K562 (cell line): ENCODE results near the gene ZNF12. TPM values are rescaled to one million over a fixed set of nuclear protein-coding genes. Genes with fewer than 3 reads are reported as not detected.
A peak's percentile ranks its signal among the peaks of the same experiment; 100 is the strongest.

ENCODE experiments used
- ATAC-seq: fragments of 200-7000 bp; cut with Tn5 transposase; 3 replicates; pipeline ENCODE4 v1.9.1; 2020; ENCODE audit warnings: moderate library complexity
- BruUV-seq: library from RNA; stranded (reverse); fragments of 400-500 nt; replicated peaks from 2 replicates; lab custom pipeline; 2021; lab: Mats Ljungman, UMichigan
- CTCF ChIA-PET: fragments of 300-600 bp; formaldehyde crosslinking; extraction: SDS; loops from one replicate; lab custom pipeline; 2021; ENCODE audit warnings: low intra/inter-chr PET ratio; lab: Yijun Ruan, JAX
- POLR2A ChIA-PET: fragments of 300-600, 350-650 bp; sonication (Branson Sonifier 250); formaldehyde crosslinking; extraction: SDS; loops from one replicate; lab custom pipeline; 2021; ENCODE audit warnings: antibody characterized with exemption, inconsistent platforms; lab: Yijun Ruan, JAX
- DNase-seq, 4 experiments: peaks; one replicate each; pipeline versions ENCODE4 v3.0.0 to v3.0.0-alpha.2; 2011 to 2018; ENCODE audit warnings: low spot score in 3 of 4, mixed read lengths in 3 of 4; ENCODE audit errors: extremely low read depth in 1 of 4
- FAIRE-seq: peaks from 2 replicates; lab custom pipeline; 2011; peaks lifted over from hg19 to GRCh38; lab: Jason Lieb, UNC
- H2AFZ ChIP-seq: 2 replicates; pipeline ENCODE4 v1.6.0; 2011; ENCODE audit warnings: low read depth, low read length, control low read depth, inconsistent platforms
- H3K27ac ChIP-seq: fragments of 200-600 bp; 3 replicates; pipeline ENCODE4 v1.8.0; 2011; ENCODE audit warnings: low read depth, mild to moderate bottlenecking, control low read depth, inconsistent platforms, low read length, moderate library complexity, mixed read lengths; ENCODE audit errors: extremely low read depth
- H3K27me3 ChIP-seq, 2 experiments: fragments of 300-600 bp in 1 of 2; 2 replicates in 1 of 2; 3 replicates in 1 of 2; pipeline versions ENCODE4 v1.6.0 to v1.8.0; 2011; ENCODE audit warnings: inconsistent platforms in 2 of 2, low read length in 2 of 2, mild to moderate bottlenecking in 1 of 2, mixed read lengths in 1 of 2, moderate library complexity in 1 of 2; ENCODE audit not compliant: control insufficient read depth in 2 of 2, insufficient read depth in 2 of 2
- H3K36me3 ChIP-seq: fragments of 300-600 bp; 3 replicates; pipeline ENCODE4 v1.8.0; 2011; ENCODE audit warnings: mild to moderate bottlenecking, low read length, inconsistent platforms; ENCODE audit not compliant: control insufficient read depth, insufficient read depth
- H3K4me1 ChIP-seq, 2 experiments: fragments of 200-600 bp in 1 of 2; replicated peaks in 1 of 2; 2 replicates in 1 of 2; 3 replicates in 1 of 2; pipeline versions ENCODE4 v1.5.1 to v1.8.0; 2011; ENCODE audit warnings: inconsistent platforms in 2 of 2, low read length in 2 of 2, mild to moderate bottlenecking in 1 of 2, mixed read lengths in 1 of 2, moderate library complexity in 1 of 2; ENCODE audit not compliant: control insufficient read depth in 2 of 2, insufficient read depth in 2 of 2
- H3K4me2 ChIP-seq: 2 replicates; pipeline ENCODE4 v1.6.1; 2011; ENCODE audit warnings: low read length, control low read depth, inconsistent platforms, mixed read lengths; ENCODE audit not compliant: insufficient read depth
- H3K4me3 ChIP-seq: fragments of 200-600 bp; sonication (generic), shearing (Covaris generic); 2 replicates; pipeline ENCODE4 v1.5.1; 2016; ENCODE audit warnings: control low read depth, inconsistent platforms
- H3K79me2 ChIP-seq: fragments of 200-600 bp; 3 replicates; pipeline ENCODE4 v1.8.0; 2011; ENCODE audit warnings: low read length, inconsistent platforms; ENCODE audit not compliant: control insufficient read depth, insufficient read depth
- H3K9ac ChIP-seq, 2 experiments: 2 replicates each; pipeline versions ENCODE4 v1.6.0 to v1.6.1; 2011; ENCODE audit warnings: low read depth in 2 of 2, low read length in 2 of 2, control low read depth in 1 of 2, inconsistent platforms in 1 of 2, mild to moderate bottlenecking in 1 of 2, mixed read lengths in 1 of 2; ENCODE audit not compliant: insufficient read depth in 1 of 2
- H3K9me1 ChIP-seq: one replicate; pipeline ENCODE4 v1.6.0; 2011; ENCODE audit warnings: inconsistent platforms, mild to moderate bottlenecking, low read length, moderate library complexity; ENCODE audit not compliant: control insufficient read depth, insufficient read depth
- H3K9me3 ChIP-seq: replicated peaks from 2 replicates; pipeline ENCODE4 v1.5.1; 2011; ENCODE audit warnings: low read depth, low read length, inconsistent platforms; ENCODE audit not compliant: control insufficient read depth, insufficient read depth
- H4K20me1 ChIP-seq: replicated peaks from 2 replicates; pipeline ENCODE4 v1.6.1; 2011; ENCODE audit warnings: low read length, inconsistent platforms, mixed read lengths; ENCODE audit not compliant: control insufficient read depth, insufficient read depth
- ADNP ChIP-seq: fragments of 200-800 bp; sonication (Bioruptor generic); IDR thresholded peaks from 2 replicates; pipeline ENCODE4 v1.6.1; 2016; ENCODE audit warnings: missing genetic modification characterization, missing compliant biosample characterization
- ASH1L ChIP-seq: fragments of 450-650 bp; IDR thresholded peaks from 2 replicates; pipeline ENCODE4 v1.6.1; 2018; ENCODE audit warnings: borderline replicate concordance, mild to moderate bottlenecking, low read depth; ENCODE audit not compliant: partially characterized antibody
- C11orf30 ChIP-seq: fragments of 450-650 bp; IDR thresholded peaks from 2 replicates; pipeline ENCODE4 v1.6.1; 2016; ENCODE audit warnings: low read depth, mild to moderate bottlenecking
- ETS2 ChIP-seq: IDR thresholded peaks from 2 replicates; pipeline ENCODE4 v1.6.1; 2016; ENCODE audit warnings: borderline replicate concordance, missing genetic modification characterization, mild to moderate bottlenecking, moderate library complexity, missing compliant biosample characterization; ENCODE audit not compliant: poor library complexity, severe bottlenecking
- HDAC3 ChIP-seq: fragments of 450-650 bp; IDR thresholded peaks from 2 replicates; pipeline ENCODE4 v1.6.1; 2018; ENCODE audit warnings: borderline replicate concordance, mild to moderate bottlenecking, moderate library complexity; ENCODE audit not compliant: partially characterized antibody
- KLF1 ChIP-seq: fragments of 450-650 bp; IDR thresholded peaks from 2 replicates; pipeline ENCODE4 v1.6.1; 2016; ENCODE audit warnings: missing genetic modification characterization, missing compliant biosample characterization
- KLF10 ChIP-seq: fragments of 250-450 bp; sonication (Bioruptor Pico); IDR thresholded peaks from 2 replicates; pipeline ENCODE4 v1.6.1; 2021; ENCODE audit warnings: matching md5 sums
- MTA2 ChIP-seq: fragments of 450-650 bp; IDR thresholded peaks from 2 replicates; pipeline ENCODE4 v1.6.1; 2016; ENCODE audit warnings: low read depth
- MYC ChIP-seq, 2 experiments: fragments of 250-450 bp in 1 of 2; sonication (Bioruptor Pico) in 1 of 2; IDR thresholded peaks; 2 replicates each; pipeline versions ENCODE4 v1.5.1 to v1.6.1; 2012 to 2021; ENCODE audit warnings: low read depth in 2 of 2, borderline replicate concordance in 1 of 2, improper control_type of control experiment in 1 of 2, low read length in 1 of 2, mild to moderate bottlenecking in 1 of 2, moderate library complexity in 1 of 2
- NR2F6 ChIP-seq: fragments of 450-650 bp; formaldehyde crosslinking; IDR thresholded peaks from 2 replicates; pipeline ENCODE4 v1.4.0; 2020; ENCODE audit warnings: mild to moderate bottlenecking
- SRSF1 ChIP-seq: fragments of 200-400 bp; formaldehyde crosslinking; IDR thresholded peaks from 2 replicates; pipeline ENCODE4 v1.6.1; 2017; ENCODE audit warnings: mild to moderate bottlenecking, low read depth, low read length, moderate library complexity
- ZNF12 ChIP-seq: sonication (generic); formaldehyde crosslinking; IDR thresholded peaks from 2 replicates; pipeline ENCODE4 v1.4.0; 2020; ENCODE audit warnings: mild to moderate bottlenecking, missing genetic modification reagents
- ZNF263 ChIP-seq: sonication (generic); formaldehyde crosslinking; IDR thresholded peaks from 2 replicates; pipeline ENCODE4 v1.8.0; 2022; ENCODE audit warnings: mild to moderate bottlenecking, missing genetic modification reagents, borderline replicate concordance
- ZNF316 ChIP-seq: fragments of 450-650 bp; IDR thresholded peaks from 2 replicates; pipeline ENCODE4 v1.6.1; 2016
- ZNF696 ChIP-seq: fragments of 250-450 bp; sonication (Bioruptor Pico); conservative IDR thresholded peaks from 2 replicates; pipeline ENCODE4 v1.4.0; 2020; ENCODE audit warnings: mild to moderate bottlenecking, moderate library complexity
- WGBS: fragments of 100-300 bp; shearing (Covaris generic); methylation state at CpG from one replicate; pipeline ENCODE4 v1.1.6; 2016; ENCODE audit warnings: low coverage, mixed read lengths; ENCODE audit not compliant: insufficient coverage; ENCODE audit errors: missing lambda C conversion rate; 5-methylcytosine and 5-hydroxymethylcytosine counted together
- in situ Hi-C: fragments of 300-500 bp; cut with MboI; formaldehyde crosslinking; loops from 4 replicates; pipeline ENCODE4 v1.15.0; 2018; ENCODE audit warnings: inconsistent platforms, mixed read lengths
- intact Hi-C: fragments of 100-400 bp; cut with micrococcal nuclease; formaldehyde crosslinking; loops from 2 replicates; pipeline ENCODE4 v1.14.2; 2022
- polyA plus RNA-seq, 8 experiments: library from polyadenylated mRNA; depleted of rRNA in 4 of 8; stranded (reverse) in 5 of 8; unstranded in 3 of 8; fragments of >200 nt; fragmentation: Nextera tagmentation in 2 of 8; fragmentation: Illumina TruSeq in 1 of 8; extraction: Ambion mirVana in 2 of 8; extraction: Trizol in 1 of 8; gene quantifications; 2 replicates each; pipeline versions ENCODE4 v1.2.1 to v1.2.3, GENCODE V29; 2011 to 2014; ENCODE audit warnings: inconsistent platforms in 1 of 8, missing spikeins in 1 of 8
- total RNA-seq, 7 experiments: library from RNA; depleted of rRNA in 6 of 7; stranded (reverse); fragments of >200 nt in 6 of 7; fragmentation: Illumina TruSeq in 2 of 7; extraction: Trizol in 2 of 7; gene quantifications; 2 replicates each; pipeline versions ENCODE4 v1.2.1 to v1.2.3, GENCODE V29; 2011 to 2021; ENCODE audit warnings: low replicate concordance in 1 of 7

ZNF12 gene
- total and polyA plus RNA-seq, 9 of the 15 experiments (the other 6 are each of a cell fraction or from before 2014, with no cell fraction given), result 5.8 to 32.3 (median 18.9) TPM

DNA sequence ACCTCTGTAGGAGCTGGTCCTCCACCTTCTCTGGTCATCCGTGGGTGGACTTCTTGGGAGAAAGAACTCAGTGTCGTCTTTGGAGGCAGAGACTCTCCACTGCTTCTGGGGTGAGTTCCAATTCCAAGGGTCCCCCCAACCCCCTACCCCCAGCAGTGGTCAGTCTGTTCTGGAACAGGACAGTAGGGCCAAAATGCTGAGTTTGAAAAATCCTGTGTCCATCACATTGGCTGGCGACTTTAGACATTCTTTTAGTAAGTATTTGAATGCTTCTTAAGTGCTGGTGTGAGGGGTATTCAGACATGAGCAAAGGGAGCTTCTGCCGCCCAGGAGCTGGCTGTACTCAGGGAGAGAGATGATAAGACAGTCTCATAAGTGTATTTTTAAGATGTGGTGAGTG, 67.7 kb downstream of the ZNF12 start:
- H3K27ac ChIP-seq, result peak overlapping the region; percentile 83; the same call in 2 of the 3 replicates
- peak overlapping the region; percentile 71 to 94; a peak in 2 of 4 replicates for H3K9ac ChIP-seq
- peak overlapping the region; percentile 91 for H3K4me2 ChIP-seq
- H3K4me3 ChIP-seq, result peak overlapping the region; percentile 76
- no peaks in the 10 kb centered on the region for H4K20me1 ChIP-seq
- H3K9me1 ChIP-seq, result peaks cover 2% of the 10 kb centered on the region
- H3K4me1 ChIP-seq, result peaks cover 19 to 64% of the 10 kb centered on the region in 2 experiments; a peak in 4 of 5 replicates
- ATAC-seq (no peak), DNase-seq (no peak), FAIRE-seq (no peak)
- peaks cover 52% of the 10 kb centered on the region for H3K36me3 ChIP-seq
- H2AFZ ChIP-seq, result no peak overlapping the region
- CTCF ChIA-PET, result no interaction called here
- WGBS, result 65% methylated on average over 4 of the region's 4 CpGs
- intact Hi-C loops, result no loop called here
- peaks cover 59% of the 10 kb centered on the region for H3K79me2 ChIP-seq
- in situ Hi-C loops, result no loop called here
- POLR2A ChIA-PET, result no interaction called here
- peaks cover 6% of the 10 kb centered on the region; the same call in 1 of the 2 replicates for H3K9me3 ChIP-seq
- BruUV-seq, result no TSS peak
- H3K27me3 ChIP-seq, result no peaks in the 10 kb centered on the region; a peak in 1 of 5 replicates
- TF ChIP-seq ETS2 (tag) (no peak), HDAC3 (no peak), MTA2 (no peak), C11orf30 (peak; percentile 51; the same call in 1 of the 2 replicates), KLF10 (CRISPR knock-in tag) (no peak), ZNF263 (no peak), ZNF316 (peak; percentile 66), ADNP (tag) (no peak), ZNF696 (CRISPR knock-in tag) (no peak), KLF1 (no peak), ZNF12 (CRISPR knock-in tag) (no peak), SRSF1 (no peak), NR2F6 (CRISPR knock-in tag) (no peak), MYC (IDR thresholded peaks at IDR 0.05; ENCODE audit: low read depth, low read length) (no peak), MYC (CRISPR knock-in tag; IDR thresholded peaks at IDR 0.05; ENCODE audit: borderline replicate concordance, low read depth) (no peak), ASH1L (no peak)

Other genes with a start within 250 kb of the ZNF12 start
Only the 7 nearest of the 8 such genes appear.
- not detected in 2 replicates for gene GRID2IP, start 155.5 kb downstream of the ZNF12 start, total RNA-seq (2014; rRNA removed)
- gene GRID2IP, start 155.5 kb downstream of the ZNF12 start, total RNA-seq (2014; rRNA removed; fragmentation: Illumina TruSeq; extraction: Trizol), result not detected in 2 replicates
- not detected in 2 replicates for gene GRID2IP, start 155.5 kb downstream of the ZNF12 start, total RNA-seq (2015; rRNA removed; fragmentation: Illumina TruSeq; extraction: Trizol)
- not detected in 2 replicates for gene GRID2IP, start 155.5 kb downstream of the ZNF12 start, total RNA-seq (2021)
- gene GRID2IP, start 155.5 kb downstream of the ZNF12 start, polyA plus RNA-seq (2011; rRNA removed), result not detected in 2 replicates
- not detected in 2 replicates for gene GRID2IP, start 155.5 kb downstream of the ZNF12 start, polyA plus RNA-seq (2014; fragmentation: Illumina TruSeq; extraction: Trizol)
- not detected for gene GRID2IP, start 155.5 kb downstream of the ZNF12 start, polyA plus RNA-seq (2014; fragmentation: Nextera tagmentation; extraction: Ambion mirVana)
- gene GRID2IP, start 155.5 kb downstream of the ZNF12 start, polyA plus RNA-seq (2014; rRNA removed), result not detected in 2 replicates
- 33.4 and 44.9 TPM in 2 replicates for gene ZDHHC4, start 129.5 kb downstream of the ZNF12 start, total RNA-seq (2014; rRNA removed)
- 58.3 and 59.1 TPM in 2 replicates for gene ZDHHC4, start 129.5 kb downstream of the ZNF12 start, total RNA-seq (2014; rRNA removed; fragmentation: Illumina TruSeq; extraction: Trizol)
- gene ZDHHC4, start 129.5 kb downstream of the ZNF12 start, total RNA-seq (2015; rRNA removed; fragmentation: Illumina TruSeq; extraction: Trizol), result 53.5 and 53.8 TPM in 2 replicates
- gene ZDHHC4, start 129.5 kb downstream of the ZNF12 start, total RNA-seq (2021), result 54.1 and 58.7 TPM in 2 replicates
- 106 and 124 TPM in 2 replicates for gene ZDHHC4, start 129.5 kb downstream of the ZNF12 start, polyA plus RNA-seq (2011; rRNA removed)
- 64.3 and 71.1 TPM in 2 replicates for gene ZDHHC4, start 129.5 kb downstream of the ZNF12 start, polyA plus RNA-seq (2014; fragmentation: Illumina TruSeq; extraction: Trizol)
- 10 to 100 TPM; 58.9 to 77.0 TPM for gene ZDHHC4, start 129.5 kb downstream of the ZNF12 start, polyA plus RNA-seq (2014; fragmentation: Nextera tagmentation; extraction: Ambion mirVana)
- 52.5 and 60.4 TPM in 2 replicates for gene ZDHHC4, start 129.5 kb downstream of the ZNF12 start, polyA plus RNA-seq (2014; rRNA removed)
- 12.6 and 21.2 TPM in 2 replicates for gene INTS15, start 116.9 kb downstream of the ZNF12 start, total RNA-seq (2014; rRNA removed)
- gene INTS15, start 116.9 kb downstream of the ZNF12 start, total RNA-seq (2014; rRNA removed; fragmentation: Illumina TruSeq; extraction: Trizol), result 8.3 and 8.4 TPM in 2 replicates
- 10.3 and 10.9 TPM in 2 replicates for gene INTS15, start 116.9 kb downstream of the ZNF12 start, total RNA-seq (2015; rRNA removed; fragmentation: Illumina TruSeq; extraction: Trizol)
- 23.5 and 24.6 TPM in 2 replicates for gene INTS15, start 116.9 kb downstream of the ZNF12 start, total RNA-seq (2021)
- gene INTS15, start 116.9 kb downstream of the ZNF12 start, polyA plus RNA-seq (2011; rRNA removed), result 11.6 and 17.2 TPM in 2 replicates
- 26.4 and 28.9 TPM in 2 replicates for gene INTS15, start 116.9 kb downstream of the ZNF12 start, polyA plus RNA-seq (2014; fragmentation: Illumina TruSeq; extraction: Trizol)
- under 1 TPM; 0.52 to 0.57 TPM for gene INTS15, start 116.9 kb downstream of the ZNF12 start, polyA plus RNA-seq (2014; fragmentation: Nextera tagmentation; extraction: Ambion mirVana)
- gene INTS15, start 116.9 kb downstream of the ZNF12 start, polyA plus RNA-seq (2014; rRNA removed), result 16.8 and 17.9 TPM in 2 replicates
- gene ZNF853, start 91.3 kb downstream of the ZNF12 start, total RNA-seq (2014; rRNA removed), result 0.04 TPM in 1 of 2 replicates, not detected in the other
- not detected in 2 replicates for gene ZNF853, start 91.3 kb downstream of the ZNF12 start, total RNA-seq (2014; rRNA removed; fragmentation: Illumina TruSeq; extraction: Trizol)
- not detected in 2 replicates for gene ZNF853, start 91.3 kb downstream of the ZNF12 start, total RNA-seq (2015; rRNA removed; fragmentation: Illumina TruSeq; extraction: Trizol)
- gene ZNF853, start 91.3 kb downstream of the ZNF12 start, total RNA-seq (2021), result not detected in 2 replicates
- 0.05 TPM in 1 of 2 replicates, not detected in the other for gene ZNF853, start 91.3 kb downstream of the ZNF12 start, polyA plus RNA-seq (2011; rRNA removed)
- 0.03 TPM in 1 of 2 replicates, not detected in the other for gene ZNF853, start 91.3 kb downstream of the ZNF12 start, polyA plus RNA-seq (2014; fragmentation: Illumina TruSeq; extraction: Trizol)
- gene ZNF853, start 91.3 kb downstream of the ZNF12 start, polyA plus RNA-seq (2014; fragmentation: Nextera tagmentation; extraction: Ambion mirVana), result not detected
- not detected in 2 replicates for gene ZNF853, start 91.3 kb downstream of the ZNF12 start, polyA plus RNA-seq (2014; rRNA removed)
- gene ZNF316, start 69.6 kb downstream of the ZNF12 start, total RNA-seq (2014; rRNA removed), result 18.6 and 20.5 TPM in 2 replicates
- 9.2 and 10.4 TPM in 2 replicates for gene ZNF316, start 69.6 kb downstream of the ZNF12 start, total RNA-seq (2014; rRNA removed; fragmentation: Illumina TruSeq; extraction: Trizol)
- 7.3 and 7.8 TPM in 2 replicates for gene ZNF316, start 69.6 kb downstream of the ZNF12 start, total RNA-seq (2015; rRNA removed; fragmentation: Illumina TruSeq; extraction: Trizol)
- gene ZNF316, start 69.6 kb downstream of the ZNF12 start, total RNA-seq (2021), result 25.2 and 34.0 TPM in 2 replicates
- 8.6 and 9.7 TPM in 2 replicates for gene ZNF316, start 69.6 kb downstream of the ZNF12 start, polyA plus RNA-seq (2011; rRNA removed)
- 7.0 and 9.8 TPM in 2 replicates for gene ZNF316, start 69.6 kb downstream of the ZNF12 start, polyA plus RNA-seq (2014; fragmentation: Illumina TruSeq; extraction: Trizol)
- under 1 TPM; 0.10 to 0.14 TPM for gene ZNF316, start 69.6 kb downstream of the ZNF12 start, polyA plus RNA-seq (2014; fragmentation: Nextera tagmentation; extraction: Ambion mirVana)
- 15.5 and 16.3 TPM in 2 replicates for gene ZNF316, start 69.6 kb downstream of the ZNF12 start, polyA plus RNA-seq (2014; rRNA removed)
- not detected in 2 replicates for gene RSPH10B2, start 47.2 kb upstream of the ZNF12 start, total RNA-seq (2014; rRNA removed)
- gene RSPH10B2, start 47.2 kb upstream of the ZNF12 start, total RNA-seq (2014; rRNA removed; fragmentation: Illumina TruSeq; extraction: Trizol), result 0.11 and 0.19 TPM in 2 replicates
- not detected in 2 replicates for gene RSPH10B2, start 47.2 kb upstream of the ZNF12 start, total RNA-seq (2015; rRNA removed; fragmentation: Illumina TruSeq; extraction: Trizol)
- gene RSPH10B2, start 47.2 kb upstream of the ZNF12 start, total RNA-seq (2021), result 0.29 TPM in 1 of 2 replicates, not detected in the other
- 0.04 TPM in 2 replicates for gene RSPH10B2, start 47.2 kb upstream of the ZNF12 start, polyA plus RNA-seq (2011; rRNA removed)
- gene RSPH10B2, start 47.2 kb upstream of the ZNF12 start, polyA plus RNA-seq (2014; fragmentation: Illumina TruSeq; extraction: Trizol), result 0.04 TPM in 1 of 2 replicates, not detected in the other
- under 1 TPM in 1 of 2 experiments, not detected in 1; 0.11 TPM for gene RSPH10B2, start 47.2 kb upstream of the ZNF12 start, polyA plus RNA-seq (2014; fragmentation: Nextera tagmentation; extraction: Ambion mirVana)
- gene RSPH10B2, start 47.2 kb upstream of the ZNF12 start, polyA plus RNA-seq (2014; rRNA removed), result not detected in 2 replicates
- gene CCZ1B, start 119.3 kb upstream of the ZNF12 start, total RNA-seq (2014; rRNA removed), result 27.8 and 39.4 TPM in 2 replicates
- 57.5 and 61.9 TPM in 2 replicates for gene CCZ1B, start 119.3 kb upstream of the ZNF12 start, total RNA-seq (2014; rRNA removed; fragmentation: Illumina TruSeq; extraction: Trizol)
- 68.7 and 78.5 TPM in 2 replicates for gene CCZ1B, start 119.3 kb upstream of the ZNF12 start, total RNA-seq (2015; rRNA removed; fragmentation: Illumina TruSeq; extraction: Trizol)
- 34.0 and 34.8 TPM in 2 replicates for gene CCZ1B, start 119.3 kb upstream of the ZNF12 start, total RNA-seq (2021)
- 24.9 and 36.8 TPM in 2 replicates for gene CCZ1B, start 119.3 kb upstream of the ZNF12 start, polyA plus RNA-seq (2011; rRNA removed)
- 66.0 and 73.9 TPM in 2 replicates for gene CCZ1B, start 119.3 kb upstream of the ZNF12 start, polyA plus RNA-seq (2014; fragmentation: Illumina TruSeq; extraction: Trizol)
- 10 to 100 TPM in 1 of 2 experiments, 1 to 10 TPM in 1; 8.1 to 11.2 TPM for gene CCZ1B, start 119.3 kb upstream of the ZNF12 start, polyA plus RNA-seq (2014; fragmentation: Nextera tagmentation; extraction: Ambion mirVana)
- gene CCZ1B, start 119.3 kb upstream of the ZNF12 start, polyA plus RNA-seq (2014; rRNA removed), result 26.9 and 34.1 TPM in 2 replicates